C4-2B (cell line): Measurements from ENCODE around the gene SYNE2.

Source experiments
- ZFX ChIP-seq: fragments of 450-650 bp; IDR thresholded peaks from 2 replicates; pipeline ENCODE4 v1.6.1; 2017
- TF ChIP-seq, protein P1 (sequence below): fragments of 450-650 bp; conservative IDR thresholded peaks from 2 replicates; pipeline ENCODE4 v1.5.1; 2017; ENCODE audit warnings: mild to moderate bottlenecking

DNA sequence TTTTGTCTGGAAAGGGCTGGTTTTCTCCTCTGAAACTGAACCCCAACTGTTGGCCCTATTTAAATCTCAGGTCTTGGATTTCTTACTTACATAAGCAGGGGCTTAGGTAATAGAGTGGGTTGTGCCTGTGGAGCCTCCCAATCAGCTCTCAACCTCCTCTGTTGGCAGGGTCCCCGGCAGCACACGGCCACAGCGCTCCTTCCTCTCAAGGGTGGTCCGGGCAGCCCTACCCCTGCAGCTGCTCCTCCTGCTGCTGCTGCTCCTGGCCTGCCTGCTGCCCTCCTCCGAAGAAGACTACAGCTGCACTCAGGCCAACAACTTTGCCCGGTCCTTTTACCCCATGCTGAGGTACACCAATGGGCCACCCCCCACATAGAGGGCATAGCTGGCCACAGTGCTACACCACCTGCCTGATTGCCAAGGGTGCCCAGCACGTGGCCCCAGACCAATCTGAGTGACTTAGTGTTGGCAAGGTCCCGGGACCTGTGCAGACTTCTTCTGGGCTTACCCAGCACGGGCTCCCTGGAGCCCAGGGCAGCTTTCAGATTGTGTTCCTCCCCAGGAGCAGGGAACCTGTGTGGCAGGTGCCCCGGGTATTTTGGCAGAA, 372.4 kb downstream of the SYNE2 start:
- TF ChIP-seq, protein P1, sequence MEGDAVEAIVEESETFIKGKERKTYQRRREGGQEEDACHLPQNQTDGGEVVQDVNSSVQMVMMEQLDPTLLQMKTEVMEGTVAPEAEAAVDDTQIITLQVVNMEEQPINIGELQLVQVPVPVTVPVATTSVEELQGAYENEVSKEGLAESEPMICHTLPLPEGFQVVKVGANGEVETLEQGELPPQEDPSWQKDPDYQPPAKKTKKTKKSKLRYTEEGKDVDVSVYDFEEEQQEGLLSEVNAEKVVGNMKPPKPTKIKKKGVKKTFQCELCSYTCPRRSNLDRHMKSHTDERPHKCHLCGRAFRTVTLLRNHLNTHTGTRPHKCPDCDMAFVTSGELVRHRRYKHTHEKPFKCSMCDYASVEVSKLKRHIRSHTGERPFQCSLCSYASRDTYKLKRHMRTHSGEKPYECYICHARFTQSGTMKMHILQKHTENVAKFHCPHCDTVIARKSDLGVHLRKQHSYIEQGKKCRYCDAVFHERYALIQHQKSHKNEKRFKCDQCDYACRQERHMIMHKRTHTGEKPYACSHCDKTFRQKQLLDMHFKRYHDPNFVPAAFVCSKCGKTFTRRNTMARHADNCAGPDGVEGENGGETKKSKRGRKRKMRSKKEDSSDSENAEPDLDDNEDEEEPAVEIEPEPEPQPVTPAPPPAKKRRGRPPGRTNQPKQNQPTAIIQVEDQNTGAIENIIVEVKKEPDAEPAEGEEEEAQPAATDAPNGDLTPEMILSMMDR, result no peak
- no peak for TF ChIP-seq ZFX
